Measurements from ENCODE around the gene SORCS2.
"Not testable (repeated sequence)": the region's sequence is repeated elsewhere in the genome, so short reads cannot be mapped to it uniquely, and the experiment has no call there.

SORCS2 gene

GRCh38 chr4:7590899-7591298 lies 398.6 kb downstream of the SORCS2 start:
- FAIRE-seq, result no peak
- DNase-seq (ENCODE audit: extremely low spot score, insufficient read length, low read depth), result no peak

- FAIRE-seq, result no peak
- DNase-seq (ENCODE audit: extremely low spot score, insufficient read length, low read depth), result no peak
These were observed 399.2 kb downstream of the SORCS2 start for GRCh38 chr4:7591409-7592053.

DNA sequence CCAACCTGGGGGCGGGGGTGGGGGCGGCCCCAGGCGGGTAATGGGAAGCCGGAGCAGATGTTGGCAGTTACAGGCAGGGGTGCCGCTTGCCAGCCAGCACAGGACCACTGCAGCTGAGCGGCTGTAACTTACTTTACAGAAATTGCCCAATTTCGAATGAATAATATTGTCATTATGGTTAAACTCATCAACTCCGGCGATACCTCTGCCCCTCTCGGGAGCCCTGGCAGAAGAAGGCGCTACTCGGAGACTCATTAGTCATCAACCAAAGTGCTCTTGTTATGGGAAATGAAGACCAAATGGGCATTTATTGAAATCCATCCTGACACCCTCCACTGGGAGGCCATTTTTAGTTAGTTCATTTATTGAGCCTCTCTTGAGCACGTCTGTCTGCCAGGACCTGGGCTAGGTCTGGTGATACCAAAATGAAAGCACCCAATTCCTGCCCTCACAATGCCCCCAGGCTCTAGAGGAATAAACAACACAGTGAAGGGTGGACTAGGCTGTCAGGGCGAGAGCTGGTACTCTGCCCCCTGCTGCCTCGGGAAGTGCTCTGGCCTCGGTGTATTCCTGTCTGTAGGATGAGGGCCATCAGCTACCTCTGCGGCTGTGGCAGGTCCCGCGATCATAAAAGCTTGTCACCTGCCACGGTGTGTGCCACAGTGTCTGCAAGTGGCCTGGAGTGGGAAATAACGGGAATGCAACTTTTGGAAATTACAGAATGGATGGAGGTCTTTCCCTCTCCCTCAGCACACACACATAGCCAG lies 401.5 kb downstream of the SORCS2 start:
- FAIRE-seq (no peak), DNase-seq (ENCODE audit: extremely low spot score, insufficient read length, low read depth) (no peak)

GRCh38 chr4:7595934-7596461 lies 403.7 kb downstream of the SORCS2 start:
- DNase-seq (ENCODE audit: extremely low spot score, insufficient read length, low read depth) (no peak), FAIRE-seq (no peak)

GRCh38 chr4:7596918-7597606 lies 404.7 kb downstream of the SORCS2 start:
- no peak for DNase-seq (ENCODE audit: extremely low spot score, insufficient read length, low read depth)
- no peak for FAIRE-seq

- DNase-seq (ENCODE audit: extremely low spot score, insufficient read length, low read depth) (no peak), FAIRE-seq (no peak)
These were observed 406.8 kb downstream of the SORCS2 start for GRCh38 chr4:7598939-7599790.

DNA sequence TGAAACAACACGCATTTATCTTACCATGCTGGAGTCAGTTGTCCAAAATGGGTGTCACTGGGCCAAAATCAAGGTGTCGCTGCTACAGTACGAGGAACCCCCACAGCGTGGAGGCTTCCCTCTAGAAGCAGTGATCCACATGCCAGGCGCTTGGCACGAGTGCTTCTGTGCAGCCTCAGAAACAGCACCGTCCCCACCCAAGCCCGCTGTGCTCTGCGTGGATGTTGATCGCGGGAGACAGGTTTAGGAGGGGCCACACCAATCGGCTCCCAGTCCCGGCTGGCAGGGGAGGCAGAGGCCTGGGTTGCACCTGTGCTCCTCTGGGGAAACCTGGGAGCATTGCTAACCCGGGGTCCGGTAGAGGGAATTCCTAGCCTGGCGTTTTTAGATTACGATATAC lies 407.9 kb downstream of the SORCS2 start:
- DNase-seq (ENCODE audit: extremely low spot score, insufficient read length, low read depth) (no peak), FAIRE-seq (no peak)

DNA sequence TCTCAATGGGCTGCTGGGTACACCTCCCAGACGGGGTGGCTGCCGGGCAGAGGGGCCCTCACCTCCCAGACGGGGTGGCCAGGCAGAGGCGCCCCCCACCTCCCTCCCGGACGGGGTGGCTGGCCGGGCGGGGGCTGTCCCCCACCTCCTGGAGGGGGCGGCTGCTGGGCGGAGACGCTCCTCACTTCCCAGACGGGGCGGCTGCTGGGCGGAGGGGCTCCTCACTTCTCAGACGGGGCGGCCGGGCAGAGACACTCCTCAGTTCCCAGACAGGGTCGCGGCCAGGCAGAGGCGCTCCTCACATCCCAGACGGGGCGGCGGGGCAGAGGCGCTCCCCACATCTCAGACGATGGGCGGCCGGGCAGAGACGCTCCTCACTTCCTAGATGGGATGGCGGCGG lies 409.8 kb downstream of the SORCS2 start:
- DNase-seq (ENCODE audit: extremely low spot score, insufficient read length, low read depth); FAIRE-seq: not testable (repeated sequence)

DNA sequence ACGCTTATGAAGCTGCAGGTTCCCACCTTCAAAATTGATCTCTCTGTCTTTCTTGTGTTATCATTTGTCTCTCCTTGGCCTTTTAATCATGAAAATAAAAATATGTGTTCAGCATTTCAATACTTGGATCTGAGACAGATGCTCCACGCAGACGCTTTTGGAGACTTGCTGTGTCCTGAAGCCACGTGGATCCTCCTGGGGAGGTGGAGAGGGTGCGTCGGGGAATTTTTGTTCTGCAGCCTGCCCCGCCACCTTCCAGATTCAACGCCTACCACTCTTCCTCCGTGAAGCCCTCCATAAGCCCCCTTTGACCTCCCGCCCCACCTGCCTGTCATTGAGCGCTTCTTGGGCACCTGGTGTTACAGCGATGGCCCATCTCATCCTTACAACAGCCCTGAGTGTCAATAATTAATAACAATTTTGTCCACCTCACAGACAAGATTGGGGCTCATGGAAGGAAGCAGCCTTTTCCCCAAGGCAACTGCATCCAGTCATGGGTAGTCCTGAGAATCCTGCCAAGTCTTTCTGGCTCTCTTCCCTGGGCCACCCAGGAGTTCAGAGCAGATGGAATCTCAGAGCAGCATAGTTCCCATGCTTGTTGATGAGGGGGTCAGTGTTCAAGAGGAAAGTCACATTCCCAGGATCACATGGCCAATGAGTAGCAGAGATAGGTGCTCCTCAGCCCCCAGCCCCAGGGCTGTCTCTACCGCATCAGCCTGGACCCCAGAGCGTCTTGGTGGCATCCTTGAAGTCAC lies 415.0 kb downstream of the SORCS2 start:
- DNase-seq (ENCODE audit: extremely low spot score, insufficient read length, low read depth) (no peak), FAIRE-seq (no peak)

GRCh38 chr4:7608046-7608445 lies 415.7 kb downstream of the SORCS2 start:
- no peak for DNase-seq (ENCODE audit: extremely low spot score, insufficient read length, low read depth)
- no peak for FAIRE-seq

DNA sequence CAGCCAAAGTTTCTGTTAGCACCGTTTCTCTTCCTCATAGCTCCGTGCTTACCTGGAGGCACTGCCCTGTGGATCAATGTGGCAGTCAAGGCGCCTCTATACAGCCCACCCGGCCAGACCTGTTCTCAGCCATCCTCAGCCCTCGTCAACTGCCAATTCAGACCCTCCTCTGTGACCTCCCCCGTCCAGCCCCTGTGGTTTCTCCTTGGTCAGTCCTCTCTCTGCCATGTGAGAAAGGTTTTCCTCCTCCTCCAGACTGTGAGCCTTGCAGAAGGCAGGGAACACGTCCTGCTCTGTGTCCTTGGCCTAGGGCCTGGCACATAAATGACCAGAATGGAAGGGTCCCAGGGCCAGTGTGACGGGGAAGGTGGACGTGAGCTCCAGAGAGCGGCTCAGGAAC lies 417.0 kb downstream of the SORCS2 start:
- FAIRE-seq, result no peak
- DNase-seq (ENCODE audit: extremely low spot score, insufficient read length, low read depth), result no peak

GRCh38 chr4:7610022-7610670 lies 417.8 kb downstream of the SORCS2 start:
- DNase-seq (ENCODE audit: extremely low spot score, insufficient read length, low read depth) (no peak), FAIRE-seq (no peak)

DNA sequence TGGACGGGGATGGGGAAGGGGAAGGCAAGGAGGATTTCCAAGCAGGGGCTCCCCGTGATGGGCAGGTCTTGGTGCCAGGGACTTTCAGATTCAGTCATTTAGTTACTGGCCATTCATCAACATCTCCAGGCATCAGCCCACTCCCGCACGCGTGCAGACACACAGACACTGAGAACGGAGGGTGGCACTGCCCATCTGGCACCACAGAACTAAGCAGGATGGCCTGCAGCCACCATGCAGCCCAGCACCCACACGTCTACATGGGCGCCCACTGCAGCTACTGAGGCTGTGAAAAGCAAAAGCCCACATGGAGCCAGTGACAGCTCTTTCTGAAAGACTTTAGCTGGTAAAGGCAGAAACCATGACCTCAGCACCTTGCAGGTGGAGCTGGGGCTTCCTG lies 418.5 kb downstream of the SORCS2 start:
- FAIRE-seq (no peak), DNase-seq (ENCODE audit: extremely low spot score, insufficient read length, low read depth) (no peak)

- FAIRE-seq, result no peak
- DNase-seq (ENCODE audit: extremely low spot score, insufficient read length, low read depth), result no peak
These were observed 420.1 kb downstream of the SORCS2 start for GRCh38 chr4:7612311-7612897.

DNA sequence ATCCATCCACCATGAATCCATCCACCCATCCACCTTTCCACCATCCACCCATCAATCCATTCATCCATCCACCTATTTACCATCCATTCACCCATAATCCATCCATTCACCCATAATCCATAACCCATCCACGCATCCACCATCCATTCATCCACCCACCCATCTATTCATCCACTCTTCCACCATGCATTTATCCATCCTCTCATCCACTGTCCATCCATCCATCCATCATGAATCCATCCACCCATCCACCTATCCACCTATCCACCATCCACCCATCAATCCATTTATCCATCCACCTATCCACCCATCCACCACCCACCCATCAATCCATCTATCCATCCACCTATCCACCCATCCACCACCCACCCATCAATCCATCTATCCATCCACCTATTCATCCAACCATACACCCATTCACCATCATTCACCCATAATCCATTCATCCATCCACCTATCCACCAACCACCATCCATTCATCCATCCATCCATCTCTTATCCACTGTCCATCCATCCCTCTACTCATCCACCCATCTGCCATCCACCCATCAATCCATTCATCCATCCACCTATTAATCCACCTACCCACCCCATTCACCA lies 422.1 kb downstream of the SORCS2 start:
- DNase-seq (ENCODE audit: extremely low spot score, insufficient read length, low read depth) (no peak), FAIRE-seq (no peak)

DNA sequence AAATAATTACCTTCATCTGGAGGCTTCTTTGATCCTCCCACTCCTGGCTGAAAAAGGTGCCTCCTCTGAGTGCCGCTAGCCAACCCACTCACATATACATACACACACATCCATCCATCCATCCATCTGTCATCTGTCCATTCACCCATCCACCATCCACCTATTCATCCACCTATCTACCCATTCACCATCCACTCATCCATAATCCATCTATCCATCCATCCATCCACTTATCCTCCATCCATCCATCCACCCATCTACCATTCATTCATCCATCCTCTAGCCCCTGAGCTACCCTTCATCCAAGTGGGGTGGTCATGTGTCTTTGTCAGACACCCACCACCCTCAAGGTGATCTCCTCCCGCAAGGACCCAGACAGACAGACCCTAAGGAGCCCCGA lies 423.9 kb downstream of the SORCS2 start:
- DNase-seq (ENCODE audit: extremely low spot score, insufficient read length, low read depth) (no peak), FAIRE-seq (no peak)

DNA sequence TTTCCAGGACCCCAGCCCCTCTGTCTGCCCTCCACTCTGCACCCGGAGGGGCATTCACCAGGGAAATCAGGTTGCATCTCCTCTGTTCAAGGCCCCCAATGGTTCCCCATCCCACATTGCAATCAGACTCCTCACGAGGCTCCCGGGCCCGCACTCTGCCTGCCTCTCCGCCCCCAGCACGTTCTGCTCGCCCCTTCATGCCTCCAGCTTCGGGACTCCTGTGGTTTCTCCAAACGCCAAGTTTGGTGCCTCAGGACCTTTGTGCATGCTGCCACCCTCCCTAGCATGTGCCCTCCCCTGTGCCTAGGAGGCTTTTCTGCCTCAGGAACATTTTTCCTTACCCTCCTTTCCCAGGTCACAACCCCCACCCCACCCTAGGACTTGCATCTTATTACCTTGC lies 426.0 kb downstream of the SORCS2 start:
- DNase-seq (ENCODE audit: extremely low spot score, insufficient read length, low read depth), result no peak

More for the DNA sequence above, 426.0 kb downstream of the SORCS2 start:
- FAIRE-seq, result no peak
